Thoracic aorta (tissue), 2 donors: ENCODE data around the gene SAMD11. TPM values are rescaled to one million over a fixed set of nuclear protein-coding genes. Genes with fewer than 3 reads are reported as not detected.

Experiments
- ATAC-seq: fragments of 150-250 bp; one replicate; pipeline ENCODE4 v1.8.0; 2017; ENCODE audit warnings: low read depth; ENCODE audit not compliant: insufficient number of reproducible peaks, low FRiP score
- DNase-seq: peaks from one replicate; pipeline ENCODE4 v3.0.0-alpha.2; 2020; ENCODE audit warnings: low spot score
- H3K27ac ChIP-seq, 2 donors: fragments of 200-600 bp; sonication (generic); 1 replicate in 1 of 2; 2 replicates in 1 of 2; pipeline ENCODE4 v1.5.1; 2016; ENCODE audit warnings: mild to moderate bottlenecking in 2 of 2, moderate library complexity in 2 of 2
- H3K27me3 ChIP-seq: fragments of 200-600 bp; sonication (generic); replicated peaks from 2 replicates; pipeline ENCODE4 v1.6.0; 2016; ENCODE audit warnings: mild to moderate bottlenecking; ENCODE audit not compliant: insufficient read depth
- H3K36me3 ChIP-seq: fragments of 200-600 bp; sonication (generic); one replicate; pipeline ENCODE4 v1.5.1; 2016
- H3K4me1 ChIP-seq, 2 donors: fragments of 200-600 bp; sonication (generic); 1 replicate in 1 of 2; 2 replicates in 1 of 2; pipeline versions ENCODE4 v1.5.1 to v1.6.0; 2016; ENCODE audit warnings: low read depth in 2 of 2, mild to moderate bottlenecking in 1 of 2; ENCODE audit not compliant: control insufficient read depth in 1 of 2
- H3K4me3 ChIP-seq: fragments of 200-600 bp; sonication (generic); 2 replicates; pipeline ENCODE4 v1.5.1; 2016; ENCODE audit warnings: mild to moderate bottlenecking
- H3K9me3 ChIP-seq: fragments of 200-600 bp; sonication (generic); 2 replicates; pipeline ENCODE4 v1.5.1; 2016
- CTCF ChIP-seq: fragments of 200-600 bp; sonication (generic); IDR thresholded peaks from one replicate; pipeline ENCODE4 v1.5.1; 2019; ENCODE audit warnings: antibody characterized with exemption
- total RNA-seq, 2 donors: library from RNA; depleted of rRNA; stranded (reverse); fragments of >200 nt; gene quantifications; one replicate each; pipeline versions ENCODE4 v1.1.0 to v1.2.3, GENCODE V29; 2016

SAMD11 gene
- total RNA-seq, 2 donors from 2014 or later: 10.2 to 18.8 TPM

DNA sequence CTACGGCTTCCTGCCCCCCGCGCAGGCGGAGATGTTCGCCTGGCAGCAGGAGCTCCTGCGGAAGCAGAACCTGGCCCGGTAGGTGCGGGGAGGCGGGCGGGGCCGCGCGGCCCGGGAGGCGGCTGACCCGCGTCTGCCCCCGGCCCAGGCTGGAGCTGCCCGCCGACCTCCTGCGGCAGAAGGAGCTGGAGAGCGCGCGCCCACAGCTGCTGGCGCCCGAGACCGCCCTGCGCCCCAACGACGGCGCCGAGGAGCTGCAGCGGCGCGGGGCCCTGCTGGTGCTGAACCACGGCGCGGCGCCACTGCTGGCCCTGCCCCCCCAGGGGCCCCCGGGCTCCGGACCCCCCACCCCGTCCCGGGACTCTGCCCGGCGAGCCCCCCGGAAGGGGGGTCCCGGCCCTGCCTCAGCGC is 18.7 kb downstream of the SAMD11 start:
- Histone ChIP-seq H3K4me3 (peak overlapping the region; percentile 66), H3K4me1 (peaks cover 22 to 34% of the 10 kb centered on the region in 2 donors)
- no peak for TF ChIP-seq CTCF

DNA sequence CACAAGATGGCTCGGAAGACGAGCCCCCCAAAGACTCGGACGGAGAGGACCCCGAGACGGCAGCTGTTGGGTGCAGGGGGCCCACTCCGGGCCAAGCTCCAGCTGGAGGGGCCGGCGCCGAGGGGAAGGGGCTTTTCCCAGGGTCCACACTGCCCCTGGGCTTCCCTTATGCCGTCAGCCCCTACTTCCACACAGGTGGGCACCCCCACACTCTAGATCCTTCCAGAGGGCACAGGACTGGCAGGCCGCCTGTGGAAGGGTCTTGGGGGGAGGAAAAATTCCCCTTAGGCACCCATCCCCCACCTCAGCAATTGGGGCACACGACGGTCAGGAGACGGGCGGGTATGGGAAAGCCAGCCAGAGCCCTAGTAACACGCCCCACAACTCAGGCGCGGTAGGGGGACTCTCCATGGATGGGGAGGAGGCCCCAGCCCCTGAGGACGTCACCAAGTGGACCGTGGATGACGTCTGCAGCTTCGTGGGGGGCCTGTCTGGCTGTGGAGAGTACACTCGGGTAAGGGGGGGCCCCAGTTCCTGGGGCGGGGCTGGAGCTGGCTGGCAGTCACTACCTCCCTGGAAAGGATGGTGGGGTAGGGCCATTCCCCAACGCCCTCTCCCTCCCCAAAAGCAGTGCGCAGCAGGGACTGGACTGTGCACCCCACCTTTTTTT is 19.3 kb downstream of the SAMD11 start:
- TF ChIP-seq CTCF: no peak
- no peak for ATAC-seq
- Histone ChIP-seq H3K9me3 (no peaks in the 10 kb centered on the region), H3K4me1 (peaks cover 22 to 34% of the 10 kb centered on the region in 2 donors), H3K36me3 (peaks cover 24% of the 10 kb centered on the region), H3K27me3 (peaks cover 6% of the 10 kb centered on the region), H3K27ac (no peak overlapping the region), H3K4me3 (peak overlapping the region; percentile 66)
- DNase-seq: no peak

More for the DNA sequence above, 18.7 kb downstream of the SAMD11 start:
- no peak overlapping the region for H3K27ac ChIP-seq
- no peak for DNase-seq
- no peak for ATAC-seq
- peaks cover 18% of the 10 kb centered on the region for H3K36me3 ChIP-seq
- H3K9me3 ChIP-seq: no peaks in the 10 kb centered on the region
- peaks cover 6% of the 10 kb centered on the region for H3K27me3 ChIP-seq

GRCh38 chr1:943545-944340 is 20.0 kb downstream of the SAMD11 start:
- DNase-seq (no peak), ATAC-seq (no peak)
- H3K36me3 ChIP-seq: peaks cover 30% of the 10 kb centered on the region
- no peak for TF ChIP-seq CTCF
- H3K27me3 ChIP-seq: peaks cover 6% of the 10 kb centered on the region
- H3K4me1 ChIP-seq: peaks cover 22 to 34% of the 10 kb centered on the region in 2 donors
- H3K27ac ChIP-seq: no peak overlapping the region
- H3K9me3 ChIP-seq: no peaks in the 10 kb centered on the region
- H3K4me3 ChIP-seq: no peak overlapping the region

GRCh38 chr1:944341-945325 is 20.9 kb downstream of the SAMD11 start:
- Histone ChIP-seq H3K4me1 (peaks cover 22 to 31% of the 10 kb centered on the region in 2 donors), H3K4me3 (no peak overlapping the region), H3K27me3 (peaks cover 6% of the 10 kb centered on the region), H3K9me3 (no peaks in the 10 kb centered on the region), H3K27ac (no peak overlapping the region), H3K36me3 (peaks cover 39% of the 10 kb centered on the region)
- ATAC-seq (no peak), DNase-seq (no peak)
- no peak for TF ChIP-seq CTCF
